Femur (tissue), 1 donor: ENCODE data around the gene CMTM8.

Source experiments
- DNase-seq: peaks from one replicate; pipeline ENCODE4 v3.0.0-alpha.2; 2017

Gene CMTM8

DNA sequence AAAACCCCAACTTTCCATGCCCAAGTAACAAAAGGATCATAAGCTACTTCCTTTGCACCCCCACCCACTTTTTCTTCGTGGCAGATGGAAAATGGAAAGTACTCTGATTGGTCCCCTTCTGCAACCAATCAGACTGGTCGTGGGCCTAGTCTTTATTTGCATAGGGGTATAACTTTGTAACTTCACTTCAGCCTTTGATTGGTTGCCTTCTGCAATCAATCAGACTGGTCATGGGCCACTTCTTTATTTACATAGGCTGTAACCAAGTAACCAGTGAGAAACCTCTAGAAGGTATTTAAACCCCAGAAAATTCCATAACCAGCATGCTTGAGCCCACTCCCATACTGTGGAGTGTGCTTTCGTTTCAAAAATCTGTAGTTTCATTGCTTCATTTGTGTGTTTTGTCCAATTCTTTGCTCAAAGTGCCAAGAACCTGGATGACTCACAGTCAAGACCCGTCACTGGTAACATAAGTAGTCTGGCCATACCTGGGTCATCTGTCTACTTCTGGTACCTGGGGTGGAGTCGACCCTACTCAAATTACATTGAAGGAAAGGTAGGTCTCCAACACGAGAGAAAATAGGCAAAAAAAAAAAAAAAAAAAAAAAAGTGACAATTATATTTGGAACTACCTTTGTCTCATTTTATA is 41.9 kb downstream of the CMTM8 start:
- no peak for DNase-seq

DNA sequence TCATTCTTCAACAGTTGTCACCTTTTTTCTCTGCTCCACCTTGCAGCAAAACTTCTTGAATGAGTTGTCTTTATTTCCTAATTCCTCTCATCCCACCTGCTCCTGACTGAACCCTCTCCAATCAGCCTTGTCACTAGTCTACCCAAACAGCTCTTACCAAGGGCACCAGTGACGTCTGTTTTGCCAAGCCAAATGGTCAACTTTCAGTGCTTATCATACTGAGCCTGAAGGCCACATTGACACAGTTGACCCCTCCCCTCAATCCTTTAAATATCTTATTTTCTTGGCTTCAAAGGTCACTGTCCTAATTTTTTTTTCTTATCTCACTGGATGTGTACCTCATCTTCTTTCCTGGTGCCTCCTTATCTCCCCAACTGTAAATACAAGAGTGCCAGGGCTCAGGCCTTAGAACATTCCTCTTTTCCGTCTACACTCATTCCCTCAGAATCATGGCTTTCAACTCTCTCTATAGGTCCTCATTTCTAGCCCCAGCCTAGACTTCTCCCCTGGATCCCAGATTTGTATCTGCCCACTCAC is 43.2 kb downstream of the CMTM8 start:
- no peak for DNase-seq

DNA sequence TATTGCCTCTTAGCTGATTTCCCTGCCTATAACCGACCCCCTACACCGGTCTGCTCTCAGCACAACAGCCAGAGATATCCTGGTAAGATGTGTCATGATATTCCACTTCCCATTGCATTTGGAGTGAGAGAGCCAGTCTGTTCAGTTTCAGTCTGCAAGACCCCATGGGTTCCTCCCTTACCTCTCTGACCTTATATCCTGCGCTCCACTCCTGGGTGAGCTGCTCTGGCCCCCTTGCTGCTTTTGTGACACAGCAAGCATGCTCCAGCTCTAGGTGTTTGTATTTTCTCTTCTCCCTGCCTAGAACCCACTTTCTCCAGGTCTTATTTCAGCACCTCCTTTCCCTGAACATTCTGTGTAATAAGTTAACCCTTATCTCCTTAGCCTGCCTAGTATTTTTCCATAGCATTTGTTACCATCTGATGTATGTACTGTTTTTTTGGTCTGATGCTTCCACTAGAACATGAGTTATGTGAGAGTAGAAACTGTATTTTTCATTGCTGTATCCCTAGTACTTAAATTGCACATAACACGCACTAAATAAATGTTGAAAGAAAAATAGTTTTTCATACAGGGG is 44.2 kb downstream of the CMTM8 start:
- no peak for DNase-seq

- DNase-seq, result peak; percentile 57
Observed at GRCh38 chr3:32283304-32283703, 44.8 kb downstream of the CMTM8 start.

DNA sequence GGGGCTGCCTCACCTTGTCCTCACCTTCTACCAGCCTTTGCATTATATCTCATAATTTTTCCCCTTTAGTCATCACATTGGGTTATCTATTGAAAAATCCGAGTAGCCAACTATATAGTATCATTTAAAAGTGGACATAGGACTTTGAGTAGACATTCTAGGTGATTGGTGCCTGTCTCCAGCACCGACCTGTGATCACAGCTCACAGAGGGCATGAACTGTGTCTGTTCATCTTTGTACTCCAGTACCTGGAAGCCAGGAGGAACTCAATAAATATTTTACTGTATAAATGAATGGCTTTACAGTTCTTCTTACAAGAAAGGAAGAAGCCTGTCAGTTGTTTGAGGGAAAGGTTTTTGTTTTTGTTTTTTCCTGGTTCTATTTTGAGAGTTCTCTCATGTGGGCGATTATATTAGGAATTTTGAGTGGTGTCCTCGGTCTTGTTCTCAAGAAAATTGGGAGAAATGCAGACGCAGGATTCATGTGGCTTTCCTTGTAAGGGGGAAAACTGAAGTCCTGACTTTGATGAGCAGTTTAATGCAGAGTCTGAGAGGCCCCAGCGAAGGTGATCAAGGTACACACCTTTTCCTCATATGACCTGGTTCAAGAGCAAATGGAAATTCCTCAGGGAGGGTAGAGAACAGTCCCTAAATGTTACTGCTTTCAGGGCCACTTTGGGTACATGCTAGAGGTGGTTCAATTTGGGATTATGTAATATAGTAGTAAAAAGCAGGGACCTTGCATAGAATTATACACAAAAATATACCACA is 46.1 kb downstream of the CMTM8 start:
- no peak for DNase-seq

- peak; percentile 33 for DNase-seq
Observed at GRCh38 chr3:32285891-32286290, 47.4 kb downstream of the CMTM8 start.

GRCh38 chr3:32288819-32289218 is 50.3 kb downstream of the CMTM8 start:
- no peak for DNase-seq

DNA sequence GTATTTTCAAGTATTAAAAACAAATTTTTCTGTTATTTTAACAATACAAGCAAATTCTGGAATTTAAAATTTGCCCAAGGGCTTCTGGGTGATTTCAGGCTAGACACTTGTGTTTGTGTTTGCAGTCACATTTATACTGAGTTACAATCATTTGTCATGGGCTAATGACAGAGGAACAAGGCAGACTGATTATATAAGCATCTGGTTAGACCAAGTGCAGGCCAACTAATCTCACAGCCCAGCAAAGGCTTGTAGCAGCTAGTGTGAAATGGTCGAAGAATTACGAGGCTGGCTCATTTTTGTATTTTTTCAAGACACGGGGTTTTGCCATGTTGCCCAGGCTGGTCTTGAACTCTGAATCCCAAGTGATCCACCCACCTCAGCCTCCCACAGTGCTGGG is 52.1 kb downstream of the CMTM8 start:
- no peak for DNase-seq

DNA sequence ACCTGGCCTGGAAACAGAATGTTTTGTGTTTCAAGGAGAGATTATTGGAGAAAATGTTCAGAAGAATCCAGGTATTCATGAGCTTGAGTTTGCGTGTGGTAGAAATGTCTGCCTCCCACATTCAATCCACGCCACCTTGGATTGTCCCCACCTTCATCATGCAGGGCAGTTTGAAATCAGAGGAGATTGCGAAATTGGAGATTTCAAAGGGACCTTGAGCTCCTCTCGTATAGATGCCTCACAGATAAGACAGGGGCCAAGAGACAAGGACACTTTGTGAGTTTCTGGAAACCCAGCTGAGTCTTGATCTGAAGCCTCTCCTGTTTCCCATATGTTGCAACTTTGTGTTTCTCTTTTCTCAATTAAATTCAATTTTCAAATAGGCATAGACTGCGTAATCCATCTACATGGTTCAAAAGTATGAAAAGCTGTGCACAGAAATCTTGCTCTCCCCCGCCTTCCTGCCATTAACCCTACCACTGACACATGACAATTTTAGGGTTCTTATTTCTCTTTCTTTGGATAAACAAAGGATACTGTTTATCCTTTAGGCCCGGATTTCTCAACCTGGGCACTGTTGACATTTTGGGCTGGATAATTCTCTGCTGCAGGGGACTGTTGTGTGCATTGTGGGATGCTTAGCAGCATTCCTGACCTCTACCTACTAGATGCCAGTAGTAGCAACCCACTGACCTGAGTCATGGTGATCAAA is 53.8 kb downstream of the CMTM8 start:
- no peak for DNase-seq

- DNase-seq, result no peak
Observed at GRCh38 chr3:32293903-32294302, 55.4 kb downstream of the CMTM8 start.

GRCh38 chr3:32296251-32297204 is 58.0 kb downstream of the CMTM8 start:
- DNase-seq, result peak; percentile 68

GRCh38 chr3:32297366-32297765 is 58.9 kb downstream of the CMTM8 start:
- DNase-seq, result no peak

DNA sequence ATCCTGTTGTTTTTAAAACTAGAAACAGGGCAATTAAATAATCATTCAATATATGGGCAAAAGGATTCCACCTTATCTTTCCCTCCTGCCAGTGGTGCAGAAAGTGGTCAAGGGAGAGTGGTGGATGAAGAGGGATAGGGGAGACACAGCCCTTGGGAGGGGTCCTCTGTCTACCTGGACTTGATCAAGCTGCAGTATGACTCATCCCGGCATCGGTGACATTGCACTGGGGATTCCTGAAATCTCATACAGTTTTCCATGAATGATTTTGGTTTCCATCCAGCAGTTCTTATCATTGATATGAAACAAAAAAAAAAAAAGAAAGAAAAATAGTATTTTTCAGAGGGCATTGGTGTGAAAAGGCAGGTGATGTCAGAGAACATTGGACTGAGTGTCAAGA is 62.9 kb downstream of the CMTM8 start:
- no peak for DNase-seq

GRCh38 chr3:32302601-32303398 is 64.3 kb downstream of the CMTM8 start:
- no peak for DNase-seq

DNA sequence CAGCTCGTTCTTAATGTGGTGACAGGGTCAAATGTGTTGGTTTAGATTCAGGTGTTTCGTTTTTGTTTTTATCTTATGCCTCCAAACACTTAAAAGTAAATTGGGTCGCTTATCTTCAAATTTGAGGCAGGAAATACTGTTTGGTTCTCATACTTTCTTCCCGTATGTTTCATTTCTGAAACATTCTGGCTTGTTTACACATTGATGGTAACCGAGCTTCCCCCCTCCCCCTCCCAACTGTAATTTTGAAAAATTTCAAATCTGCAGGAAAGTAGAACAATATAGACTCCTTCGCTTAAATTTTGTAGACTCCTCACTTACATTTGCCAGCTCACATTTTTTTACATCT is 64.9 kb downstream of the CMTM8 start:
- DNase-seq, result no peak

DNA sequence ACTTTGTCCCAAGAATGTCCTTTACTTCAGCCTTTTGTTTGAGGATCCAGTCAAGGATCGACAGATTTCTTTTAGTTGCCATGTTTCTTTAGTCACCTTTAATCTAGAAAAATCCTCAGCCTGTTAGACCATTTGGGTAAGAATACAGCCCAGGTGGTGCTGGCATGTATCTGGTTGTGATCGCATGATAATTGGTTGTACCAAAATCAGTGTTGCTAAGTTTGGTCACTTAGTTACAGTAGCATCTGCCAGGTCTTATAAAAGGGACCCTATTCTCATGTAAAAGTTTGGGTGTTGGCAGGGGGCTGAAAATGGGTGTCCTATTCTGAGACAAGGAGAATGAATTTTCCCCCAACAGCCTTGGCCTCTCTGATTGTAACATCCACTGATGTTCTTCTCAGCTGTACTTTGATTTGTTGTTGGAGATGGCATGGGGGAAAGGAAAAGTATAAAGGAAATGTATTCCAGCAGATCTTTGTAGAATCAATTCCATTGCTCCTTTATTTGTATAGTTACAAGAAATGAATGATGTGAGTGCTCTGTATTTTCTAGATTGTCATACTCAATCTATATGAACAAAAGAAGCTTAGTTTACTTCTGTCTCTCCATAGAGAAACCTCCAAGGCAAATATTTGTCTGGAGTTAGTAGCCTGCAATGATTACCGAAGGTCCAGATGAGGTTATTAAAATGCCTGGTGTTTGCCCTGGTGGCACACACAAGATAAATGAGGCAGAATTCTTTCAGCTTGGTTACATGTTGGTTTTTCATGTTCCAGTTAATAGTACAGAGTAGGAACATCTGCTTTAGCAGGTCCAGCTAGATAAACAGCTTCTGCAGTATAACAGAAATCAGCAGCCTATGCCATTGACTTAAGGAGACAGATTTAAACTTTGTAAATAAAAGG is 65.7 kb downstream of the CMTM8 start:
- DNase-seq, result no peak

GRCh38 chr3:32305361-32305876 is 66.9 kb downstream of the CMTM8 start:
- DNase-seq, result no peak

GRCh38 chr3:32306072-32306471 is 67.6 kb downstream of the CMTM8 start:
- no peak for DNase-seq

GRCh38 chr3:32307591-32307990 is 69.1 kb downstream of the CMTM8 start:
- DNase-seq, result no peak

- no peak for DNase-seq
Observed at GRCh38 chr3:32308378-32308777, 69.9 kb downstream of the CMTM8 start.
